ENCODE data around the gene MLLT3.

GRCh38 chr9:20505574-20505973 lies 116.7 kb downstream of the MLLT3 start:
- TF ChIP-seq EZH2 (IDR thresholded peaks at IDR 0.05; ENCODE audit: insufficient read depth, poor library complexity, severe bottlenecking), result no peak
- TF ChIP-seq EZH2phosphoT487 (IDR thresholded peaks at IDR 0.05; ENCODE audit: insufficient read depth, low read depth), result no peak

All from GM23248 (cell line).